HepG2 (cell line): ENCODE data around the gene CTIF. TPM values are rescaled to one million over a fixed set of nuclear protein-coding genes. Genes with fewer than 3 reads are reported as not detected.

Experiments used
- ATAC-seq: fragments of 200-7000 bp; cut with Tn5 transposase; 3 replicates; pipeline ENCODE4 v1.9.1; 2020; ENCODE audit warnings: mild to moderate bottlenecking, moderate library complexity
- BruUV-seq: library from RNA; stranded (reverse); fragments of 400-500 nt; replicated peaks from 2 replicates; lab custom pipeline; 2021; lab: Mats Ljungman, UMichigan
- CTCF ChIA-PET: fragments of 300-600 bp; formaldehyde crosslinking; extraction: SDS; loops from one replicate; lab custom pipeline; 2021; ENCODE audit warnings: low total read pairs, inconsistent platforms, low intra/inter-chr PET ratio; lab: Yijun Ruan, JAX
- POLR2A ChIA-PET: fragments of 350-600 bp; sonication (Branson Sonifier 250); formaldehyde crosslinking; loops from one replicate; lab custom pipeline; 2020; ENCODE audit warnings: antibody characterized with exemption, inconsistent platforms; lab: Yijun Ruan, JAX
- DNase-seq: peaks from one replicate; pipeline ENCODE4 v3.0.0-alpha.2; 2015; ENCODE audit warnings: low spot score
- FAIRE-seq: peaks from 3 replicates; lab custom pipeline; 2011; peaks lifted over from hg19 to GRCh38; lab: Jason Lieb, UNC
- H2AFZ ChIP-seq: one replicate; pipeline ENCODE4 v1.6.1; 2011; ENCODE audit warnings: low read length, inconsistent platforms
- H3K27ac ChIP-seq: fragments of 300-600 bp; 3 replicates; pipeline ENCODE4 v1.8.0; 2011; ENCODE audit warnings: mixed run types, mild to moderate bottlenecking, mixed read lengths, low read length, inconsistent platforms; ENCODE audit not compliant: insufficient read depth; ENCODE audit errors: extremely low read length
- H3K27me3 ChIP-seq, 2 experiments: fragments of 200-600 bp in 1 of 2; 2 replicates in 1 of 2; 3 replicates in 1 of 2; pipeline versions ENCODE4 v1.6.0 to v1.8.0; 2011; ENCODE audit warnings: low read length in 2 of 2, mild to moderate bottlenecking in 2 of 2, moderate library complexity in 2 of 2, inconsistent platforms in 1 of 2; ENCODE audit not compliant: insufficient read depth in 2 of 2, control insufficient read depth in 1 of 2
- H3K36me3 ChIP-seq, 2 experiments: fragments of 200-600 bp in 1 of 2; replicated peaks in 1 of 2; 2 replicates in 1 of 2; 3 replicates in 1 of 2; pipeline versions ENCODE4 v1.5.1 to v1.8.0; 2011; ENCODE audit warnings: low read length in 2 of 2, inconsistent platforms in 1 of 2; ENCODE audit not compliant: insufficient read depth in 2 of 2, control insufficient read depth in 1 of 2
- H3K4me1 ChIP-seq: 2 replicates; pipeline ENCODE4 v1.5.1; 2012; ENCODE audit warnings: low read length, inconsistent platforms; ENCODE audit not compliant: insufficient read depth
- H3K4me2 ChIP-seq: 2 replicates; pipeline ENCODE4 v1.6.0; 2011; ENCODE audit warnings: low read depth, low read length, inconsistent platforms
- H3K4me3 ChIP-seq, 3 experiments: fragments of 200-600 bp in 1 of 3; sonication (generic), shearing (Covaris generic) in 1 of 3; replicated peaks in 1 of 3; 2 replicates each; pipeline ENCODE4 v1.5.1; 2011 to 2016; ENCODE audit warnings: low read length in 3 of 3, inconsistent platforms in 2 of 3, low read depth in 2 of 3, mild to moderate bottlenecking in 2 of 3, control low read depth in 1 of 3, mixed read lengths in 1 of 3; ENCODE audit not compliant: insufficient read depth in 1 of 3
- H3K79me2 ChIP-seq: one replicate; pipeline ENCODE4 v1.6.1; 2011; ENCODE audit warnings: low read length, inconsistent platforms; ENCODE audit not compliant: insufficient read depth
- H3K9ac ChIP-seq: 2 replicates; pipeline ENCODE4 v1.6.0; 2011; ENCODE audit warnings: mild to moderate bottlenecking, low read depth, low read length, inconsistent platforms; ENCODE audit not compliant: insufficient read depth
- H3K9me3 ChIP-seq: 2 replicates; pipeline ENCODE4 v1.5.1; 2012; ENCODE audit warnings: mild to moderate bottlenecking, low read length
- H4K20me1 ChIP-seq: 2 replicates; pipeline ENCODE4 v1.6.0; 2011; ENCODE audit warnings: inconsistent platforms, mild to moderate bottlenecking, low read length, moderate library complexity; ENCODE audit not compliant: insufficient read depth
- ZBTB46 ChIP-seq: sonication (generic); formaldehyde crosslinking; IDR thresholded peaks from 2 replicates; pipeline ENCODE4 v1.4.0; 2020; ENCODE audit warnings: mild to moderate bottlenecking, missing genetic modification reagents, borderline replicate concordance
- WGBS: methylation state at CpG from one replicate; pipeline ENCODE4 v1.1.6; 2017; ENCODE audit warnings: low lambda C conversion rate; 5-methylcytosine and 5-hydroxymethylcytosine counted together
- in situ Hi-C: cut with HindIII; loops from 2 replicates; pipeline ENCODE4 v1.10.0; 2017; ENCODE audit warnings: low pct_unique_long_range_greater_than_20kb; ENCODE audit not compliant: extremely low pct_ligation_motif_present
- intact Hi-C: fragments of 100-400 bp; cut with micrococcal nuclease; formaldehyde crosslinking; loops from one replicate; pipeline ENCODE4 v1.10.0; 2022; ENCODE audit not compliant: unreplicated experiment
- polyA plus RNA-seq, 8 experiments: library from polyadenylated mRNA; depleted of rRNA in 3 of 8; stranded (reverse) in 7 of 8; unstranded in 1 of 8; fragments of >200 nt; fragmentation: Illumina TruSeq in 4 of 8; extraction: Trizol in 4 of 8; gene quantifications; 2 replicates each; pipeline versions ENCODE4 v1.2.1 to v1.2.3, GENCODE V29; 2011 to 2016; ENCODE audit warnings: low read depth in 4 of 8, missing spikeins in 1 of 8, mixed read lengths in 1 of 8; ENCODE audit not compliant: insufficient read depth in 1 of 8
- total RNA-seq, 5 experiments: library from RNA; depleted of rRNA; stranded (reverse); fragments of >200 nt; fragmentation: Illumina TruSeq; extraction: Trizol; gene quantifications; 2 replicates each; pipeline ENCODE4 v1.2.3, GENCODE V29; 2016; ENCODE audit warnings: low read depth in 1 of 5
- TF ChIP-seq, protein P1 (sequence below): sonication (generic); formaldehyde crosslinking; IDR thresholded peaks from 2 replicates; pipeline ENCODE4 v1.5.1; 2020; ENCODE audit warnings: mild to moderate bottlenecking, missing genetic modification reagents, borderline replicate concordance

CTIF gene
- total and polyA plus RNA-seq, 2 of the 13 experiments (the other 11 are each of a cell fraction or from before 2014, with no cell fraction given), result 18.2 to 28.0 TPM

DNA sequence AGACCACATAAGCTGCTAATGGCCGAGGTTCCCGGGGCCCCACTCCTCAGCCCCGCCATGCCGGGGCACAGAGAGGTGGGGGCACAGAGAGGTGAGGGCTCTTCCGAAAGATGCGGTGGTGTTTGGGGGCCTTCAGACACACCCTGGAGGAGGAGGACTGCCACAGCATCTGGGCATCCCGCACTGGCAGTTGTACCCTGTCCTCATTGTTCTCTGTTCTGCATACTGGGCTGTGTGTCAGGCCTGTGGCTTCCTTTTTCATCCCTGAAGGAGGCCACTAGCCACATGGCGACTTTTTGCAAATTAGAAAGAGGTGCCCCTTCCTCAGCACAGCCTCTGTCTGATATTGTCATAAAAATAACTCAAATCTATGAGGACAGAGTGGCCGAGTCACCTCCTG, 150.1 kb downstream of the CTIF start:
- H2AFZ ChIP-seq, result no peak overlapping the region
- no peak overlapping the region for H3K9ac ChIP-seq
- H4K20me1 ChIP-seq, result no peaks in the 10 kb centered on the region
- no peaks in the 10 kb centered on the region for H3K79me2 ChIP-seq
- no TSS peak for BruUV-seq
- peaks cover 4 to 39% of the 10 kb centered on the region in 2 experiments; a peak in 4 of 5 replicates for H3K36me3 ChIP-seq
- H3K4me2 ChIP-seq, result no peak overlapping the region
- DNase-seq, result no peak
- ATAC-seq, result no peak
- WGBS, result 99% methylated on average over 8 of the region's 9 CpGs
- CTCF ChIA-PET, result no interaction called here
- POLR2A ChIA-PET, result no interaction called here
- no peak for FAIRE-seq
- no peaks in the 10 kb centered on the region for H3K27me3 ChIP-seq
- H3K4me3 ChIP-seq, result no peak overlapping the region
- TF ChIP-seq, protein P1, sequence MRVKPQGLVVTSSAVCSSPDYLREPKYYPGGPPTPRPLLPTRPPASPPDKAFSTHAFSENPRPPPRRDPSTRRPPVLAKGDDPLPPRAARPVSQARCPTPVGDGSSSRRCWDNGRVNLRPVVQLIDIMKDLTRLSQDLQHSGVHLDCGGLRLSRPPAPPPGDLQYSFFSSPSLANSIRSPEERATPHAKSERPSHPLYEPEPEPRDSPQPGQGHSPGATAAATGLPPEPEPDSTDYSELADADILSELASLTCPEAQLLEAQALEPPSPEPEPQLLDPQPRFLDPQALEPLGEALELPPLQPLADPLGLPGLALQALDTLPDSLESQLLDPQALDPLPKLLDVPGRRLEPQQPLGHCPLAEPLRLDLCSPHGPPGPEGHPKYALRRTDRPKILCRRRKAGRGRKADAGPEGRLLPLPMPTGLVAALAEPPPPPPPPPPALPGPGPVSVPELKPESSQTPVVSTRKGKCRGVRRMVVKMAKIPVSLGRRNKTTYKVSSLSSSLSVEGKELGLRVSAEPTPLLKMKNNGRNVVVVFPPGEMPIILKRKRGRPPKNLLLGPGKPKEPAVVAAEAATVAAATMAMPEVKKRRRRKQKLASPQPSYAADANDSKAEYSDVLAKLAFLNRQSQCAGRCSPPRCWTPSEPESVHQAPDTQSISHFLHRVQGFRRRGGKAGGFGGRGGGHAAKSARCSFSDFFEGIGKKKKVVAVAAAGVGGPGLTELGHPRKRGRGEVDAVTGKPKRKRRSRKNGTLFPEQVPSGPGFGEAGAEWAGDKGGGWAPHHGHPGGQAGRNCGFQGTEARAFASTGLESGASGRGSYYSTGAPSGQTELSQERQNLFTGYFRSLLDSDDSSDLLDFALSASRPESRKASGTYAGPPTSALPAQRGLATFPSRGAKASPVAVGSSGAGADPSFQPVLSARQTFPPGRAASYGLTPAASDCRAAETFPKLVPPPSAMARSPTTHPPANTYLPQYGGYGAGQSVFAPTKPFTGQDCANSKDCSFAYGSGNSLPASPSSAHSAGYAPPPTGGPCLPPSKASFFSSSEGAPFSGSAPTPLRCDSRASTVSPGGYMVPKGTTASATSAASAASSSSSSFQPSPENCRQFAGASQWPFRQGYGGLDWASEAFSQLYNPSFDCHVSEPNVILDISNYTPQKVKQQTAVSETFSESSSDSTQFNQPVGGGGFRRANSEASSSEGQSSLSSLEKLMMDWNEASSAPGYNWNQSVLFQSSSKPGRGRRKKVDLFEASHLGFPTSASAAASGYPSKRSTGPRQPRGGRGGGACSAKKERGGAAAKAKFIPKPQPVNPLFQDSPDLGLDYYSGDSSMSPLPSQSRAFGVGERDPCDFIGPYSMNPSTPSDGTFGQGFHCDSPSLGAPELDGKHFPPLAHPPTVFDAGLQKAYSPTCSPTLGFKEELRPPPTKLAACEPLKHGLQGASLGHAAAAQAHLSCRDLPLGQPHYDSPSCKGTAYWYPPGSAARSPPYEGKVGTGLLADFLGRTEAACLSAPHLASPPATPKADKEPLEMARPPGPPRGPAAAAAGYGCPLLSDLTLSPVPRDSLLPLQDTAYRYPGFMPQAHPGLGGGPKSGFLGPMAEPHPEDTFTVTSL (CRISPR knock-in tag), result no peak
- TF ChIP-seq, all 625 proteins: peak for 0
- intact Hi-C loops, result no loop called here
- in situ Hi-C loops, result loop anchor here (25.0 kb wide), 1 partner anchor 748 kb away; no protein-coding TSS in a partner anchor
- Histone ChIP-seq H3K27ac (no peak overlapping the region), H3K9me3 (no peaks in the 10 kb centered on the region), H3K4me1 (peaks cover 13% of the 10 kb centered on the region)

GRCh38 chr18:48689548-48689947, 150.7 kb downstream of the CTIF start:
- peaks cover 13% of the 10 kb centered on the region for H3K4me1 ChIP-seq
- BruUV-seq, result no TSS peak
- peaks cover 4 to 40% of the 10 kb centered on the region in 2 experiments for H3K36me3 ChIP-seq
- intact Hi-C loops, result no loop called here
- ATAC-seq, result no peak
- in situ Hi-C loops, result loop anchor here (25.0 kb wide), 1 partner anchor 748 kb away; no protein-coding TSS in a partner anchor
- H3K9ac ChIP-seq, result no peak overlapping the region
- no peak for DNase-seq
- H3K4me2 ChIP-seq, result no peak overlapping the region
- H3K27ac ChIP-seq, result no peak overlapping the region
- no peaks in the 10 kb centered on the region for H3K79me2 ChIP-seq
- WGBS, result 87% methylated on average over 4 of the region's 4 CpGs
- no peak overlapping the region for H3K4me3 ChIP-seq
- no peaks in the 10 kb centered on the region for H4K20me1 ChIP-seq
- no peaks in the 10 kb centered on the region for H3K9me3 ChIP-seq
- no peak for FAIRE-seq
- H2AFZ ChIP-seq, result no peak overlapping the region
- no peaks in the 10 kb centered on the region for H3K27me3 ChIP-seq
- ChIA-PET CTCF (no interaction called here), POLR2A (no interaction called here)
- TF ChIP-seq ZBTB46 (CRISPR knock-in tag), result no peak
- TF ChIP-seq, protein P1 (CRISPR knock-in tag), result no peak
